GM18511 (cell line): Measurements from ENCODE around the gene POMT1.

Experiments used
- ATAC-seq: cut with Tn5 transposase; IDR thresholded peaks from one replicate; pipeline ENCODE4 v1.9.1; 2021; ENCODE audit warnings: mild to moderate bottlenecking, moderate library complexity; ENCODE audit not compliant: unreplicated experiment

Gene POMT1

DNA sequence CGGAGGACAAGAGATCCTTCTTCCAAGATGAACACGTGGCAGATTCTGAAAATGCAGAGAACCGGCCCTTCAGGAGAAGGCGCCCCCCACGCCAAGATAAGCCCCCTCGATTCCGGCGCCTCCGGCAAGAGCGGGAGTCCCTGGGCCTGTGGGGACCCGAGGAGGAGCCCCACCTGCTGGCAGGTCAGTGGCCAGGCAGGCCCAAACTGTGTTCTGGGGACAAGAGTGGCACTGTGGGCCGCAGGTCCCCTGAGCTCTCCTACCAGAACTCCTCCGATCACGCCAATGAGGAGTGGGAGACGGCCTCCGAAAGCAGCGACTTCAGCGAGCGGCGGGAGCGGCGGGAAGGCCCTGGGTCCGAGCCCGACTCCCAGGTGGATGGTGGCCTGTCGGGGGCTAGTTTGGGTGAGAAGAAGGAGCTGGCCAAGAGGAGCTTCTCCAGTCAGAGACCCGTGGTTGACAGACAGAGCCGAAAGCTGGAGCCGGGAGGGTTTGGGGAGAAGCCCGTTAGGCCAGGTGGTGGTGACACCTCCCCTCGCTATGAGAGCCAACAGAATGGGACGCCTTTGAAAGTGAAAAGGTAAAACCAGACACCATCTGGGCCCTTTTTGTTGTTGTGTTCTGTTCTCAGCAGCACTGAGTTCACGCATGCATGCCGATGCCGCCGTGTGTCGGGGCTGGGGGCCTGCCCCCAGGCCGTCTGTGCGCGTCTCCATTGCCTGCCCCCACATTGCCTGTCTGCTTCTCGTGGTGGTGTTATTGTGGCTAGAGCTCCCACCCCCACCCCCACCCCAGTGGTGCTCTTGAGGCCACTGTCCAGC, 26.6 kb upstream of the POMT1 start:
- ATAC-seq: no peak

DNA sequence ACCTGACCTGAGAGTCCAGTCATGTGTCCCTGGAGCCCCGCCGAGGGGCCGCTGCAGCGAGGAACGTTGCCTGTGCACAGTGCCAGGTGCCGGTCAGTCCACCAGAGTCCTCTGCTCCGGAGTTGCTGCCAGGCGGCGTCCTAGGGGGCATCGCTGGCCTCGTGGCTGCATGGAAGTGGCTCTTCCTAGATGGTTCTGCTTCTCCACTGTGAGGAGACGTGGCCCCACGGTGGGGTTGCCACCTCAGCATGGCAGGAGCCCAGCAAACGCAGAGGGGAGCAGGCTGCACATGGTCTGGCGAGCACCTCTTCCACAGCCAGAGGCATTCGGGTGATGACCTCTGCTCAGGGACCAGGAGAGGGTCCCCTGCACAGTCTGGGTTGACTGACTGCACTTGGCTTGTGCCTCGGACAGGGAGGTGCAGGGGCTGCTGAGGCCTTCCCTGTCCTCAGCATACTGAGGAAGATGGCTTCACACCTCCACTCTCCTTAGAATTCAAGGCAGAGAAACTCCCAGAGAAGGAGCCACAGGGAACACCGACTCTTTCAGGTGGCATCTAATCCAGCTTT, 25.9 kb upstream of the POMT1 start:
- ATAC-seq: no peak

DNA sequence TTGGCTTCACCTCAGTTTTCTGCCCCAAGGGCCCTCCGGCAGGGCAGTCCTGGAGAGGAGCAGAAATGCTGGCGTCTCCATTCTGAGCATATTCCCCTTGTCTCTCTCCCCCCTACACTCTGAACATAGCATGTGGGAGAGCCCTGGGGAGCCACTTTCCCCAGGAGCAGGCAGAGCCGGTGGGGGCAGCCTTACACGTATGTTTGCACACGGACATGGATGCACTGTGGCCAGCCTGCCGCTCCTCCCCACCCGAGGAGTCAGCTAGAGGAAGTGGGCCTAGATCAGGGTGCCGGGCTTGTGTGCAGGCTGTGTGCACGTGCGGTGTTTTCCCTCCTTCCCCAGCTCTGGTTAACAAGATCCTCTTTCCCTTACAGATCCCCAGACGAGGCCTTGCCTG, 25.4 kb upstream of the POMT1 start:
- ATAC-seq: no peak

DNA sequence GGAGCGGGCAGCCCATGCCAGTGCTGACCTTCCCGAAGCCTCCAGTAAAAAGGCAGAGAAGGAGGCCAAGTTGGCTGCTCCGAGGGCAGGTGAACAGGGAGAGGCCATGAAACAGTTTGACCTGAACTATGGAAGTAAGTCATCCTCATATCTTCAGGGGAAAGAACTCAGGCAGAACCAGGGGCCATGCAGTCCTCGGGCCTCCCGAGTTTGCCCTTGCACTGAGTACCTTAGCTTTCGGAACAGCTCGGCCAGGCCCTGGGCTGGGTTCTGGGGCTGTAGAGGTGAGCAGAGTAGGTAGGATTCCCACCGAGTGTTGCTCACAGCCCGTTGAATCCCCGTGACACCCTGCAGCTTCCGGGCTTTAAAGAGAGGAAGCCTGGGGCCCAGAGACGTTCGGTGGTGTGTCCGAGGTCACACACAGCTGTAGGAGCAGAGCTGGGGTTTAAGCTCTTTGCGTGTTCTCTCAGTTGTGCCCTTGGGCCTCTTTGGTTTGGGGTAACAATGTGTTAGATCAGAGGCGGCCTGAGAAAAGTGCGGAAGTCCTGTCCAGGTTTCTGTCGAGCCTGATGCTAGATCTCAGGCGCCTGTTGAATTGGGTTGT, 24.8 kb upstream of the POMT1 start:
- no peak for ATAC-seq

DNA sequence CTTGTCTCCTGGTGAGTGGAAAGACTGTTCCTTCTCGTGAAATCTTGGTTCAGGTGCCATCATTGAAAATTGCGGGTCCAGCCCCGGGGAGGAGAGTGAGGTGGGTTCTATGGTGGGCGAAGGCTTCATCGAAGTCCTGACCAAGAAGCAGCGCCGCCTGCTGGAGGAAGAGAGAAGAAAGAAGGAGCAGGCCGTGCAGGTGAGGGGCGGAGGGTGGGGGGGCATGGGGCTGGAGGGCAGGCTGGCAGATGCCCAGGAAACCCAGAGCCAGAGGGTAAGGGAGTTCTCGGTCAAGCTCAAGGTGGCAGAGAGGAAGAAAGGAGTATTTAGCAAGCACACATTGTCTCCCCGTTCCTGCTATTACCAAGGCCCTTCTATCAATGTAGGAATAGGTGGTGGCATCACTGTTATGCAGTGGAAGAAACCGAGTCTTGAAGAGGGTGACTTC, 24.3 kb upstream of the POMT1 start:
- no peak for ATAC-seq

DNA sequence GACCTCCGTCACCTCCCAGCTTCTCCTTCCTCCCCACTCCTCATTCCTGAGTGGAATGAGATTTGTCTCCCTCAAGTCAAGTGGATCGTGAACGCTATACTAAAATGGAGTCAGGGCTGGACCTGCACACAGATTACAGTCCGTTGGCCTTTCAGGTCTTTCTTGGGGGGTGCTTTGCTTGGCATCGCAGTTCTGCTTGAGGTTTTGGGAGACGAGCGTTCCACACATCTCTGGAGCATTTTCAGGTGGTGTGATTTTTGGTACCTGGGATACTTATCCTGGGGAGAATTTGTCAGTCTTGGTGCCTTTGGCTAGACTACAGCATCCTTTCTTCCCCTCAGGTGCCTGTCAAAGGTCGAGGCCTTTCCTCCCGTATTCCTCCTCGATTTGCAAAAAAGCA, 23.8 kb upstream of the POMT1 start:
- ATAC-seq: no peak

DNA sequence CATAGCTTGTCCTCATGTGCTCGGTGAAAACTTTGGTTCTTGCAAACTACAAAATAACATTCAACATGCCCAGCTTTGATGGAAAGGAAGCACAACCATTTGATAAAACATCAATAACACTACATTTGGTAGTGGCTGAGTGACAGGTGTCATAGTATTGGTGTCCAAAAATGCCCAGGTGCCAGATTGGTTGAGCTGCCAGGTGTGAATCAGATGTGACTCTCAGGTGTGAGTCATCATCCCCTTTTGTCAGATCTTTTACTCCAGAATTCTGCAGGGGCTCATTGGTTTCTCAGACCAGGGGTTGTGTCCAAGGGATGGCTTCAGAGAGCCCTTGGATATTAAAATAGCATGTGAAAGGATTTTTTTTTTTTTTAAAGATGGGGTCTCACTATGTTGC, 22.5 kb upstream of the POMT1 start:
- ATAC-seq: no peak

DNA sequence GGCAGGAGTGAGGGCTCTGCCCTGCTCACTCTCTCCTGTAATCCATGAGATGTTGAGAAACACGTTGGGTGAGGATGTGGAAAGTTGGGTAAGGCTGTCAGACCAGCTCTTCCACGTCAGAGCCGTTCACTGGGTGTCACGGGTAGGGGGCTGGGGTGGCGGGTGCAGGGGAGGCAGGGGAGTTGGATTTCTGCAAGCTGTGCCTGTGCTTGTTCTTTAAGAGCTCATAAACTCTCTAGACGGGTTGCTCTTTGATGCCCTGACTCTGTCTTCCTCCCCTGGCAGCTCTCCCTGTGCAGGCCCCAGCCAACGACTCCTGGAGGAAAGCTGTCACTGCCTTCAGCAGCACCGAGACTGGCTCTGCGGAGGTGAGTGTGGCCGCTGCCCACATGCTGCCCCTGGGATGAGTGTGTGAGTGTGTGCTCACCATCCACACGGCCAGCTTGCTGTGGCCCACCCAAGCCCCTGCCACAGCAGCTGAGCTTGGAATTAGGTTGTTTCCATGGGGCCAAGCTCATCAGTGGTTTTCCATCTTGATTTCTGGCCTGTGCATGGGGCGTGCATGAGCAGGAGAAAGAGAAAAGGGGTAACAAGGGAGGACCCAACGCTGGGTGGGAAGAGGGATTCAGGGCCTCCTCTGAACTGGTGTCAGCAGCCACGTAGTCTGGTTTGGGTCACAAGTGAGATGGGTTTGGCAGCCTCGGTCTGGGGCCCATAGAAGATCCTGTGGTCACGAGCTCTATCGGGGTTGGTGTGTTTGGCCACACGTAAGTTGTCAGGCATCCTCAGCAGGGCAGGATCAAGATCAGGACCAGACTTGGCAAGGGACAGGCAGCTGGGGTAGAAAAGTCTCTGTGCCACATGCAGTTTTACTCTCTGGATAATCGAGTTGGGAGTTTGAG, 21.0 kb upstream of the POMT1 start:
- no peak for ATAC-seq

DNA sequence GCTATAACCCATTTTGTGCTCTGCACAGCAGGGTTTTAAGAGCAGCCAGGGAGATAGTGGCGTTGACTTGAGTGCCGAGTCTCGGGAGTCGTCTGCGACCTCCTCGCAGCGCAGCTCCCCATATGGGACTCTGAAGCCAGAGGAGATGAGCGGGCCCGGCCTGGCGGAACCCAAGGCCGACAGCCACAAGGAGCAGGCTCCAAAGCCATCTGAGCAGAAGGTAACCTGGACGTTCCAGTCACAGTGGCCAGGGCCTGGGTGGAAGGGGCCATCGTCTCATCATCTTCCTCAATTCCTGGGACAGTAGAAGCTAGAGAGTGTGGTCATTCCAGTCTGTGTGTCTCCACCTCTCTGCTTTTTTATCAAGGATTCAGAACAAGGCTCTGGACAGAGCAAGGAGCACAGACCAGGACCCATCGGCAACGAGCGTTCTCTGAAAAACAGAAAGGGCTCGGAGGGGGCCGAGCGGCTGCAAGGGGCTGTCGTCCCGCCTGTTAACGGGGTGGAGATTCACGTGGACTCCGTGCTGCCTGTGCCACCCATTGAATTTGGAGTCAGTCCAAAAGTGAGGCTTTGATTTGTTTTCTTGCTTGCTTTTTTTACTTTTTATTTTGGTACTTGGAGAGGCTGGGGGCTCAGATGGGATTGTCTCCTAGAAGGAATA, 20.2 kb upstream of the POMT1 start:
- no peak for ATAC-seq

DNA sequence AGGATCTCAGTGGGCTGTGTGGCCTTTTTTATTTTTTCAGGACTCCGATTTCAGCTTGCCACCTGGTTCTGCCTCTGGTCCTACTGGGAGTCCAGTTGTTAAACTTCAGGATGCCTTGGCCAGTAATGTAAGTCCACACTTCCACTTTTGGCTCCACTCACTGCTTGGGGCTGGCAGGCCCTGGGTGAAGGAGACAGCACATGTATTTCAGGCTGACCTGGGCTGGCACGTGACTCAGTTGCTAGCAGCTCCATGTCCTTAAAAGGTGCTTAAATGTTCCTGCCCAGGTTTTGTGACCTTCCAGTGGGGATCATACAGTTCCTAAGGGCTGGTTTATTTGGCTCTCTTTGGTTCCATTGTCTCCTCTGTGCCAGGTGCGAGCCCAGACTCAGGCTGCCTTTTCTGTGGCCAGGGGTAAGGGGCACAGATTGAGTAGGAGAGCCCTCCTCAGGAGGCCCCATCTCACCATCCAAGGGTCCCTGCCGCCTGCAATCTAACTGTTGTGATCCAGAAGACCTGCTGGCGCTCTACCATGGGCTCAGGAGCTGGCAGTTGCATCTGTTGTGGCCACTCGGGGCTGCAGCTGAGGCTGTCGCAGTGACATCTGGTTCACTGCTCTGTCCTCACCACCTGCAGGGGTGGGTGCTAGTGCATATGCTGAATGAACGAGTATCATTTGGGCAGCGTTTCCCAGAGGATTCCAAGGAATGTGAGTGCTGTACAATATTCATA, 19.2 kb upstream of the POMT1 start:
- ATAC-seq: no peak

DNA sequence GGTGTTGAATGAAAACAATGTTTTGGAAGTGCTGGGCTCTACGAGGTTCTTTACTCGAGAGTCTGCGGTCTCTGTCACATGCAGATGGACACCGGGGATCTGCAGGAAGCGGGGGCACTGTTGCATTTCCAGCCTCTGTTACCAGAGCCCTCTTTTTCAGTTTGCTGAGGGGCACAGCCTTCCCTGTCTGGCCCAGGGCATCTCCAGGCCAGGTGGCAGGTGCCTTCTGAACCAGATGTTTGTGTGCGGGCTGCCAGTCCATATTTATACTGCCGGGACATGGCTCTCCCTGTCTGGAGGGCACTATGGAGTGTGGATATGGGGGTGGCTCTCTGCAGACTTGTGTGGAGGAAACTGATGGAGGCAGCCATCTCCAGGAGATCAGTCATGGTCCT, 18.7 kb upstream of the POMT1 start:
- ATAC-seq: no peak

DNA sequence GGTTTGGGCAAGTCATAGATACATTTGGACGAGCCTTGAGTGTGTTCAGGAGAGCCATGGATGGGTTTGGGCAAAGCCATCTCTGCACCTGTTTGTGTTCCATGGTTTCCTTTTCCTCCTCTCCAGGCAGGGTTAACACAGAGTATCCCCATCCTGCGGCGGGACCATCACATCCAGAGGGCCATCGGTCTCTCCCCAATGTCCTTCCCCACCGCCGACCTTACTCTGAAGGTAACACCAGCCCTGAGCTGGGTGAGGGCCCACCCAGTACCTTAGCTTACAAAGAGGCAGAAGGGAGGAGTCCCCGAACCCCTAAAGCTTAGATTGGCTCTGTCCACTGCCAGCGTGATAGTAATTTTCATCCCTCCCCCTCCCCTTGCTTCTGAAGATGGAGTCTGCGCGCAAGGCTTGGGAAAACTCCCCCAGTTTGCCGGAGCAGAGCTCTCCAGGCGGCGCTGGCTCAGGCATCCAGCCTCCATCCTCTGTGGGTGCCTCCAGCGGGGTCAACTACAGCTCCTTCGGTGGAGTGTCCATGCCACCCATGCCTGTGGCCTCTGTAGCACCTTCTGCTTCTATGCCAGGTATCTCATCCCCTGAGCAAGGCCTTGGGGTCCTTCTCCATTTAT, 18.0 kb upstream of the POMT1 start:
- ATAC-seq: no peak

DNA sequence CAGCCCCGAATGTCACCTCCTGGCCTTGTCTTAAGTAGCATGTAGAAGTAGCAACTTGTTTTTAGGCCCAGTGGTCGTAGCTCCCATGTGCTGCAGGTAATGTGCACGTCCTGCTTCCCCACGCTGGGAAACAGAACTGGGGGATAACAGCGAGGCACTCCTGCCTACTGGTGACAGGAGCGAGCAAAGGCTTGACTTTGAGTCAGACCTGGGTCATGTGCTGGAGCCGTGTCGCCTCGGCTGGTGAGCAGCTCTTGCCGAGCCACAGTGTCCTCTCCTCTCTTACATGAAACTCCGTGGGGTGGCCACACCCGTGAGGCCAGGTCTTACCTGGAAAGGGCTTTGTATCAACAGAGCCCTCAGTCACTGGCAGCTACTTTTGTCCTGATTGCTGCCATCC, 17.5 kb upstream of the POMT1 start:
- ATAC-seq: no peak

DNA sequence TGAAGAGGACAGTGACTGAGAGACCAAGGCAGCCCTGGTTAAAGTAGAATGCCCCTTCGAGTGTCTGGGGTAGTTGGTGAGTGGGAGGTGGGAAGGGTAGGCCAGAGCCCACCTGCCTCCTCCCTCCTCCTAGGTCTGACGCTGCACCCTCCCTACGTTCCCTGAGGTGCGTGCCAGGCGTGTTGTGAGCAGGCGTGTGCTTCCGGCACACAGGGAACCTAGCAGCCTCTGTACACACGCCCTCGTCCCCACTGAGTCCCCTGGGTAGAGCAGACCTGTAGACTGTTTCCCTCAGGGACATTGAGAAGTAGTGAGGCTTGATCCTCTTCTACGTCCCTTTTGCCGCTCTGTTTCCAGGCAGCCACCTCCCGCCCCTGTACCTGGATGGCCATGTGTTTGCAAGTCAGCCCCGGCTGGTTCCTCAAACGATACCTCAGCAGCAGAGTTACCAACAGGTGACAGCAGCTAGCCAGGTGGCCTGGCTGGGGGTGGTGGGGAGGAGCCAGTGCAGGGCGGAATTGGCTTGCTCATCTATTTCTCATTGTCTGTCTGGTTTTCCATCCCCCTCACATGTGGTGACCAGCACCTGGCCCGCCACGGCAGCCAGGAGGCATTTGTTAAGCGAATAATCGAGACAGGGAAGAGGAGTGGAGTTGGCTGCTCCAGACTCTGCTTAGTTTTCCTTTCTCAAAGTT, 16.8 kb upstream of the POMT1 start:
- no peak for ATAC-seq

DNA sequence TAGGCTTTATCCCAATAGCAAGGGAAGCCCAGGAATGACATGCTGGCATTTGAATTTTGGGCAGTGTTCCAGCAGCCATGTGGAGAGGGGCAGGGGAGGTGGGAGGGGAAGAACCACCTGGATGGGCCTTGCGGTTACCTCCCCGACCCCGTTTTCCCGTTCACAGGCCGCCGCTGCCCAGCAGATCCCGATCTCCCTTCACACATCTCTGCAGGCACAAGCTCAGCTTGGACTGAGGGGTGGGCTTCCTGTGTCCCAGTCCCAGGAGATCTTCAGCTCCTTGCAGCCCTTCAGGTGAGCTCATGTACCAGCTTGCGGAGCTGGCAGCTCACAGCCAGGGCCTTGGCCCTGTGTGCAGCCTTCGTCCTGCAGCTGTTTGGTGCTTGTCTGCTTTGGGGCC, 15.7 kb upstream of the POMT1 start:
- ATAC-seq: no peak

DNA sequence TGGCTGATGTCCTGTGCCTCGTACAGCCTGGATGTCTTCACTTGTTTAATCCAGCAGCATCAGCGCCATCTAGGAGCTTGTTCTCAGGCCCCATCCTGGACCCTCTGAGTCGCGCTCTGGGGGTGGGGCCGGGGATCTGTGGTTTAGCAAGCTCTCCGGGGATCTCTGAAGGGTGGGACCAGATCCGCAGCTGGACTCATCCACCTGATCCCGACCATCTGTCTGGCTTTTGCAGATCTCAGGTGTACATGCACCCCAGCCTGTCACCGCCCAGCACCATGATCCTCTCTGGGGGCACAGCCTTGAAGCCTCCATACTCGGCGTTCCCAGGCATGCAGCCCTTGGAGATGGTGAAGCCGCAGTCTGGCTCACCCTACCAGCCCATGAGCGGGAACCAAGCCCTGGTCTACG, 15.1 kb upstream of the POMT1 start:
- no peak for ATAC-seq

DNA sequence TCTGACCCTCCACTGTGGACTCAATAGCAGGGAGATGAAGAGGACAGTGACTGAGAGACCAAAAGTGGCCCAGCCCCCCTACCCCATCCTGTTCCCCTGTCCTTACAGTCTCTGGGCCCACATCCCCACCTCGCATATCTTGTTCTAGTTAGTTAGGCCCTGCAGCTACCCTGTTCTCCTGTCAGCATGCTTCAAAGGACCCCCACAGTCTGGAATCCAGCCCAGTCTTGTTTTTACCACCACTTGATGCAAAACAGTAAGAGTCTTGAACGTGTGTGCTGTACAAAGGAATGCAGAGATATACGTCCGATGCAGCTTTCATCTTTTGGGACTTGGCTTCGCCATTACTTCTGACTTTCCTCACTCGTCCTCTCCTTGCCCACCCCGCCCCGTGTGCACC, 12.2 kb upstream of the POMT1 start:
- ATAC-seq: no peak

DNA sequence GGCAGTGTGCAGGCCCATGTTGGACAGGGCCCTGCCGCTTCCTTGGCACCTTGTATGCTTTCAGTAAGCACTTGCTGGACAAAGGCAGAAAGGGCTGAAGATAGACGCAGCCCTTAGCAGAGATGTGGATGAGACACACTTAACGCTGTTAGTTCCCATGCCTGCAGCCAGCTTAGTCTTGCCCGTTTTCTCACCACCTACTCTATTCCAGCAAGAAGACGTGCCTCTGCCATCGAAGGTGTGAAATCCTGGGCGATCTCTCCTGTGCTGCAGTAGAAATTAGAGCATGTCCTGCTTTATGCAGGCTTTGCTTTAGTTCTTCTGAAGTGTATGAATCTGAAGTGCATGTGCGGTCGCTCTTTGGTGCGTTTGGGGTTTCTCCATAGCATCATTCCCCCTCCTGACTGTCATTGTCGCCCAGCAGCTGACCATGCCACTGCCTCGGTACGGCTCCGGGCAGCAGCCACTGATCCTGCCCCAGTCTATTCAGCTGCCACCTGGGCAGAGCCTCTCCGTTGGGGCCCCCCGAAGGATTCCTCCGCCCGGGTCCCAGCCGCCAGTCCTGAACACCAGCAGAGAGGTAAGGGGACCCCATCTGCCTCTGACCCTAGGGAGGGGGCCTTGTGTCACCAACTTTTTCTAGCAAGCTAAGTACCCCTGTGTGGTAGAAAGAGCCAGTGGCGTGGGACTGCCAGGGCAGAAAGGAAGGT, 11.6 kb upstream of the POMT1 start:
- ATAC-seq: no peak
